Glutamatergic neuron (in vitro differentiated cells): ENCODE measurements around the gene MC3R. TPM values are rescaled to one million over a fixed set of nuclear protein-coding genes. Genes with fewer than 3 reads are reported as not detected.

ENCODE experiments used
- DNase-seq: peaks from one replicate; pipeline ENCODE4 v3.0.0; 2022
- H3K27ac Mint-ChIP-seq: one replicate; pipeline ENCODE4 v1.8.0; 2020; ENCODE audit warnings: mild to moderate bottlenecking, mixed read lengths, inconsistent platforms; ENCODE audit not compliant: unreplicated experiment
- H3K27me3 Mint-ChIP-seq: one replicate; pipeline ENCODE4 v1.8.0; 2020; ENCODE audit warnings: mild to moderate bottlenecking, moderate library complexity, mixed read lengths, inconsistent platforms; ENCODE audit not compliant: unreplicated experiment
- H3K36me3 Mint-ChIP-seq: one replicate; pipeline ENCODE4 v1.8.0; 2020; ENCODE audit warnings: mild to moderate bottlenecking, mixed read lengths, inconsistent platforms; ENCODE audit not compliant: unreplicated experiment
- H3K4me1 Mint-ChIP-seq: one replicate; pipeline ENCODE4 v1.8.0; 2020; ENCODE audit warnings: mild to moderate bottlenecking, low read depth, mixed read lengths, inconsistent platforms; ENCODE audit not compliant: unreplicated experiment
- H3K4me3 Mint-ChIP-seq: one replicate; pipeline ENCODE4 v1.8.0; 2020; ENCODE audit warnings: mild to moderate bottlenecking, mixed read lengths, inconsistent platforms; ENCODE audit not compliant: unreplicated experiment
- H3K9me3 Mint-ChIP-seq: one replicate; pipeline ENCODE4 v1.8.0; 2020; ENCODE audit warnings: mild to moderate bottlenecking, moderate library complexity, mixed read lengths, inconsistent platforms; ENCODE audit not compliant: unreplicated experiment
- long read RNA-seq: library from polyadenylated mRNA; unstranded; transcript quantifications from one replicate; pipeline ENCODE4 v2.0.0, GENCODE V29; 2020; ENCODE audit not compliant: unreplicated experiment
- total RNA-seq: library from RNA; stranded (reverse); fragmentation: NEBNext Ultra II Directional; extraction: Animal tissue kit (Norgen Biotek cat#: 25700); gene quantifications from one replicate; pipeline ENCODE4 v1.2.1, GENCODE V29; 2021; ENCODE audit not compliant: unreplicated experiment
- TF ChIP-seq, protein P1 (sequence below): fragments of 200-600 bp; sonication (generic); IDR thresholded peaks from one replicate; pipeline ENCODE4 v1.5.0; 2021; ENCODE audit not compliant: partially characterized antibody, unreplicated experiment

The MC3R gene
- total RNA-seq, result not detected
- long read RNA-seq, result 0 reads

DNA sequence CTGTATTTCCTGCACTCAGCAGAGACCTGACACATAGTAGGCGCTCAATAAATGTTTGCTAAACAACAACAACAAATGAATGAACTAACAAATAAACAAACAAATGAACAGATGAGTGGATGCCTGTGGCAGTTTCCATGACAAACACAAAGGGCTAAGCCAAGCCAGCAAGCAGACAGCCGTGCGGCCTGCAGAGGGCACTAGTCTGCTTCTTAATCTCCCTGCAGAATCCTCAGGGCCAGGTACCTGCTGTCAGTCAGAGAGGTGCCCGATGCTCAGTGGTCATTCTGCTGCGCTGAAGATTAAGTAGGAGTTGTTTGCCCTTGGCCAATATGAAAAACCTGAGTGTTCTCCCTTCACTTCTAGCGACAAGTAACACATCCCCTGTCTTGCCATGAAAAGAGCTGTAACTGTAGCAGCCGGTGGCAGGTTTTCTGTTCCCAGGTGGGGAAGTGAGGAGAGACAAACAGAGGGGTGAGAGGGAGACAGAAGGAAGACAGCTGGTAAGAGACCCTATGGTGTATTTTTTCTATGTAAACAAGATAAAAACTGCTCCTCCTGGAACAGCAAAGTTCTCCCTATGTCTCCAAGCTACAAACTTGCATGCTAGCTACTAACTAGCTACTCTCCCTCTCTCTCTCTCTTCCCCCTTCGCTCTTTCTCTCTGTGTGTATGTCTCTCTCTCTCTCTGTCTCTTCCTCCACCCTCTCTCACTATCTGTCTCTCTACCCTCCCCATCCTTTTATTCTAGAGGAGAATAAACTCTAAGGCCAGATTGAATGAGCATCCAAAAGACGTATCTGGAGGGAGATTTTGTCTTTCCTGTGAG lies at the start of gene MC3R:
Gene MC3R, plus strand, starts transcription at position 779 of the 829 bp plus-strand sequence. CDS start 112 bp downstream, outside the sequence.
- H3K27ac Mint-ChIP-seq, result peak within 1 kb of the TSS; percentile 14
- peaks cover 2% of the 10 kb centered on the region for H3K27me3 Mint-ChIP-seq
- TF ChIP-seq, protein P1, sequence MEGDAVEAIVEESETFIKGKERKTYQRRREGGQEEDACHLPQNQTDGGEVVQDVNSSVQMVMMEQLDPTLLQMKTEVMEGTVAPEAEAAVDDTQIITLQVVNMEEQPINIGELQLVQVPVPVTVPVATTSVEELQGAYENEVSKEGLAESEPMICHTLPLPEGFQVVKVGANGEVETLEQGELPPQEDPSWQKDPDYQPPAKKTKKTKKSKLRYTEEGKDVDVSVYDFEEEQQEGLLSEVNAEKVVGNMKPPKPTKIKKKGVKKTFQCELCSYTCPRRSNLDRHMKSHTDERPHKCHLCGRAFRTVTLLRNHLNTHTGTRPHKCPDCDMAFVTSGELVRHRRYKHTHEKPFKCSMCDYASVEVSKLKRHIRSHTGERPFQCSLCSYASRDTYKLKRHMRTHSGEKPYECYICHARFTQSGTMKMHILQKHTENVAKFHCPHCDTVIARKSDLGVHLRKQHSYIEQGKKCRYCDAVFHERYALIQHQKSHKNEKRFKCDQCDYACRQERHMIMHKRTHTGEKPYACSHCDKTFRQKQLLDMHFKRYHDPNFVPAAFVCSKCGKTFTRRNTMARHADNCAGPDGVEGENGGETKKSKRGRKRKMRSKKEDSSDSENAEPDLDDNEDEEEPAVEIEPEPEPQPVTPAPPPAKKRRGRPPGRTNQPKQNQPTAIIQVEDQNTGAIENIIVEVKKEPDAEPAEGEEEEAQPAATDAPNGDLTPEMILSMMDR, result peak; percentile 35
- DNase-seq, result peak; percentile 64
- H3K9me3 Mint-ChIP-seq, result peaks cover 3% of the 10 kb centered on the region
- H3K4me1 Mint-ChIP-seq, result no peaks in the 10 kb centered on the region
- H3K36me3 Mint-ChIP-seq, result no peaks in the 10 kb centered on the region
- no peak within 1 kb of the TSS for H3K4me3 Mint-ChIP-seq

DNA sequence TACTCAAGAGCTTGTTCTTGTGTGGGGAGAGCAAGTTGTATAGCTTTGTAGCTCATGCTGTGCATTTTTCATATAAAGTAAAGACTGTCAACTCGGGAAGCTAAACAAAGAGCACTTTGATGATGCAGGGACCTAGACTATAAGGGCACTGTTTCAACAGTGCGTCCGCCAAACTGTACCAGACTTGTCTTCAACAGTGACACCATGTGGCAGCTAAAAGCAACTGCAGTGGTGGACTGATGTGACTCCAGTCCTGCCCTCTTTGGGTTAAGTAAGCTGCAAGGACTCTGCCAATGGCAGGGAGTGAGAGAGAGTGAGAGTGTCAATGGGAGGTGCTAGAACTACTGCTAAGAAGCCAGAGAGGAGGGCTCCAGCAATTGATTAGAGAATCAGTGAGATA lies 48.1 kb upstream of the MC3R start:
- Mint-ChIP-seq H3K27ac (no peak overlapping the region), H3K4me3 (no peak overlapping the region), H3K4me1 (no peaks in the 10 kb centered on the region), H3K9me3 (peaks cover 1% of the 10 kb centered on the region), H3K36me3 (peaks cover 16% of the 10 kb centered on the region), H3K27me3 (no peaks in the 10 kb centered on the region)
- TF ChIP-seq, protein P1, result peak; percentile 45
- no peak for DNase-seq

DNA sequence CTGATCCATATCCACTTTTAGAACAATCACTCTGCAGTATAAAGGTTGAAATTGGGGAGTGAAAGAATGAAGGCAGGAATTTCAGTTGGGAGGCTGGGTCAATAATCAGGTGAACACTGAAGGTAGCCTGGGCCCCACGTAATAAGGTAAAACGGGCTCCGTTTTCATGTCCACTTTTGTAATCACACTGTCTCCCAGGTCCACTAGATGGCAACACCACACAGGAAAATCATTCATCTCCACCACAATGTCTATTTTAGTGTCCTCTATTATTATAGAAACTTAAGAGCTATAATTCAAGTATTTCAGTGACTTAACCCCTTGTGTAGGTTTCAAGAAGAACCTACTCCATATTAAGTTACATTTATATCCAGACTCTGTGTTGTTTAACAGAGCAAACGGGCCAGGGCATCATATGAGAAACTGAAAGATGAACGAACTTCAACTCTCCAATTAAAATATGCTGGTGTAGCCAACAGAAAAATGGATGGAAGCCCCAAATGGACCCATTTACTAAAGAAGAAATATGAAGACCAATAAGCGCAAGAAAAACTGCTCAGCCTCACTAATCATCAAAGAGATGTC lies 45.9 kb upstream of the MC3R start:
- H3K36me3 Mint-ChIP-seq, result peaks cover 16% of the 10 kb centered on the region
- H3K27ac Mint-ChIP-seq, result no peak overlapping the region
- no peak for DNase-seq
- no peak overlapping the region for H3K4me3 Mint-ChIP-seq
- H3K4me1 Mint-ChIP-seq, result no peaks in the 10 kb centered on the region
- peaks cover 1% of the 10 kb centered on the region for H3K9me3 Mint-ChIP-seq
- no peaks in the 10 kb centered on the region for H3K27me3 Mint-ChIP-seq
- TF ChIP-seq, protein P1, result no peak

DNA sequence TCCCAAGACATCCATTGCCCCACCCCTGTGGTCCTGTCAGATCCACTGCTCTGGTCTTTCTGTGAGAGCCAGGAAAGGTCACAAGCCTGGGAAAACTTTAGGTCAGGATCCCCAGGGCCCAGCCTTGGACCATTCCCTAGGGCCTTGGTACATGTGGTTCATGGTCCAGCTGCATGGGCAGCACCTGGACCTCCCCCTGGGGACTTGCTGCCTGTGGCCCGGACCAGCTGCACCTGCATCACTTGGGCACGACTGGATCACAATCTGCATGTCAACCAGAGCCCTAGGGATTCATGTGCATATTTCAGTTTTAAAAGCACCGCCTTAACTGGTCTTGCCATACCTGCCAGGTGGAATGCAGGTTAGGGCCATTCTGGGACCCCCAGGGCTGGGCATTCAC lies 44.3 kb upstream of the MC3R start:
- Mint-ChIP-seq H3K4me3 (no peak overlapping the region), H3K27me3 (no peaks in the 10 kb centered on the region), H3K4me1 (no peaks in the 10 kb centered on the region), H3K36me3 (peaks cover 11% of the 10 kb centered on the region), H3K9me3 (peaks cover 2% of the 10 kb centered on the region), H3K27ac (no peak overlapping the region)
- TF ChIP-seq, protein P1, result no peak
- DNase-seq, result no peak

DNA sequence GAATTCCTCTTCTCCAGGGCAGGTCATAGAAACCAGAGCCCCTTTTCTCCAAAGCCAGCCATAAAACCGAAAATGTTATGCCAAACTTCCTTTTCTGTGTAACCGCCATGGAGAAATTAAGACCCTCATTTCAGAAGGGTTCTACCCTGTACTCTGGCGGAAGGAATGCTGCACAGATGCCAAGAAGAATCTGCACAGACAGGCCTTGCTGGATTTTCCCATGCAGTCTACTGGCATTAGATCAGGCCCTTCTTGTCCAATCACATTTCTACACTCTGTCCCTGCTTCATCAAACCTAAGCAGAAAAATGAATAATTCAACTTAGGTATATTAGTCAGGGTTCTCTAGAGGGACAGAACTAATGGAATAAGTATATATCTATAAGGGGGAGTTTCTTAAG lies 43.2 kb upstream of the MC3R start:
- Mint-ChIP-seq H3K4me1 (no peaks in the 10 kb centered on the region), H3K4me3 (no peak overlapping the region), H3K9me3 (peaks cover 7% of the 10 kb centered on the region), H3K36me3 (peaks cover 6% of the 10 kb centered on the region), H3K27me3 (no peaks in the 10 kb centered on the region), H3K27ac (no peak overlapping the region)
- DNase-seq, result no peak
- TF ChIP-seq, protein P1, result no peak
